Fibroblast of mammary gland (primary cell): ENCODE measurements around the gene PIAS1.

Experiments
- DNase-seq: peaks from one replicate; pipeline ENCODE4 v3.0.0-alpha.2; 2010; ENCODE audit warnings: low read depth
- H3K4me3 ChIP-seq: 2 replicates; pipeline ENCODE4 v1.5.1; 2011; ENCODE audit warnings: low read depth, mild to moderate bottlenecking, low read length, moderate library complexity; ENCODE audit not compliant: control insufficient read depth
- CTCF ChIP-seq: conservative IDR thresholded peaks from 2 replicates; pipeline ENCODE4 v1.5.1; 2011; ENCODE audit warnings: low read depth, low read length, inconsistent platforms; ENCODE audit not compliant: control insufficient read depth, insufficient read depth

Gene PIAS1

GRCh38 chr15:68047826-68048225 lies 6.3 kb upstream of the PIAS1 start:
- no peak for TF ChIP-seq CTCF

GRCh38 chr15:68051109-68051508 lies 3.0 kb upstream of the PIAS1 start:
- no peak for DNase-seq
- H3K4me3 ChIP-seq = no peak overlapping the region
- TF ChIP-seq CTCF = no peak

More at GRCh38 chr15:68047826-68048225, 6.3 kb upstream of the PIAS1 start:
- DNase-seq = no peak
- H3K4me3 ChIP-seq = no peak overlapping the region

GRCh38 chr15:68051907-68052306 lies 2.2 kb upstream of the PIAS1 start:
- no peak for DNase-seq
- no peak overlapping the region for H3K4me3 ChIP-seq
- TF ChIP-seq CTCF = no peak

- no peak overlapping the region for H3K4me3 ChIP-seq
- DNase-seq = no peak
- TF ChIP-seq CTCF = no peak
Measured at GRCh38 chr15:68052431-68052830, 1.7 kb upstream of the PIAS1 start.

- no peak for TF ChIP-seq CTCF
- DNase-seq = no peak
- H3K4me3 ChIP-seq = no peak overlapping the region
Measured at GRCh38 chr15:68053001-68053400, 1.1 kb upstream of the PIAS1 start.

- peak; percentile 11 for DNase-seq
- no peak for TF ChIP-seq CTCF
- H3K4me3 ChIP-seq = peak overlapping the region; percentile 84
Measured at GRCh38 chr15:68054628-68055223, 611 bp downstream of the PIAS1 start.
